Measurements from ENCODE around the gene VPS52. TPM values are rescaled to one million over a fixed set of nuclear protein-coding genes. Genes with fewer than 3 reads are reported as not detected.

VPS52 gene
- total RNA-seq, 1 experiment from 2014 or later: 58.2 TPM

DNA sequence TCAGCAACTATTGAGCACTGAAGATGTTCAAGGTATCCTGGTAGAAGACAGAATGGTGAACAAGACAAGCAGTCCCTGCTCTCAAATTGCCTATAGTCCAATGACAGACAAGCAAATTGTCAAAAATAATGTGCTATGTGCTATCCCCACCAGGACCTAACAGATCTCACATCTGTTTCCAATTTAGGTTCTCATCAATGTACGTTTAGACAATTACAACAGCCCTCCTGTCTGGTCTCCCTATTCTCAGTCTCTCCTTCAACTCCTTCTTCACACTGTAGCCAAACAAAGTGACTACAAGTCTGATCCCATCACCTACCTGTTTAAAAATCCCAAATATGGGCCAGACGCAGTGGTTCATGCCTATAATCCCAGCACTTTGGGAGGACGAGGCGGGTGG, 34.7 kb upstream of the VPS52 start:
- H3K27ac ChIP-seq (ENCODE audit: low read depth, low read length): no peak overlapping the region
- POLR2A ChIA-PET: no interaction called here
- H3K4me2 ChIP-seq (ENCODE audit: low read length): no peak overlapping the region
- intact Hi-C loops (cut with micrococcal nuclease): no loop called here
- peaks cover 10% of the 10 kb centered on the region; the same call in 1 of the 2 replicates for H3K79me2 ChIP-seq (ENCODE audit: insufficient read depth, low read length)
- no TSS peak for BruUV-seq (replicated peaks)
- ATAC-seq (no peak), DNase-seq (ENCODE audit: low read depth, low spot score) (no peak)
- H4K20me1 ChIP-seq (ENCODE audit: insufficient read depth): no peaks in the 10 kb centered on the region
- RAD21 ChIA-PET (ENCODE audit: low non-redundant PET in 1 of 2, low total read pairs in 2 of 2, uncharacterized antibody in 2 of 2, unreplicated experiment in 2 of 2): no interaction called here
- H3K27me3 ChIP-seq (ENCODE audit: insufficient read depth, low read length): no peaks in the 10 kb centered on the region
- no peaks in the 10 kb centered on the region for H3K9me2 ChIP-seq (ENCODE audit: insufficient read depth)
- H3K4me1 ChIP-seq (ENCODE audit: control insufficient read depth in 1 of 2, insufficient read depth in 2 of 2, low read length in 2 of 2): no peaks in the 10 kb centered on the region
- no peak overlapping the region for H2AFZ ChIP-seq (ENCODE audit: low read depth, low read length, poor library complexity, severe bottlenecking)
- no peak for TF ChIP-seq TCF7L2 (IDR thresholded peaks at IDR 0.05; ENCODE audit: borderline replicate concordance, extremely low read depth, insufficient read depth, insufficient read length)
- TF ChIP-seq JUND (IDR thresholded peaks at IDR 0.05): no peak
- TF ChIP-seq, protein P1, sequence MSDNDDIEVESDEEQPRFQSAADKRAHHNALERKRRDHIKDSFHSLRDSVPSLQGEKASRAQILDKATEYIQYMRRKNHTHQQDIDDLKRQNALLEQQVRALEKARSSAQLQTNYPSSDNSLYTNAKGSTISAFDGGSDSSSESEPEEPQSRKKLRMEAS (IDR thresholded peaks at IDR 0.05): no peak
- no peak for TF ChIP-seq CBX3 (IDR thresholded peaks at IDR 0.05; ENCODE audit: low read depth)
- TF ChIP-seq RAD21 (IDR thresholded peaks at IDR 0.05; ENCODE audit: low read depth): no peak
- no peak for TF ChIP-seq POLR2AphosphoS5 (IDR thresholded peaks at IDR 0.05; ENCODE audit: low read depth, low read length)
- TF ChIP-seq SRF (IDR thresholded peaks at IDR 0.05; ENCODE audit: low read depth): no peak
- TF ChIP-seq EGR1 (IDR thresholded peaks at IDR 0.05; ENCODE audit: low read depth): no peak
- TF ChIP-seq FOSL1 (IDR thresholded peaks at IDR 0.05; ENCODE audit: low read depth): no peak
- TF ChIP-seq ZNF274 (IDR thresholded peaks at IDR 0.05; ENCODE audit: low read depth, low read length): no peak
- TF ChIP-seq CEBPB (IDR thresholded peaks at IDR 0.05; ENCODE audit: low read depth): no peak
- TF ChIP-seq EZH2phosphoT487 (IDR thresholded peaks at IDR 0.05; ENCODE audit: borderline replicate concordance): no peak
- no peak for TF ChIP-seq SP1 (IDR thresholded peaks at IDR 0.05; ENCODE audit: low read depth)
- TF ChIP-seq, protein P2, sequence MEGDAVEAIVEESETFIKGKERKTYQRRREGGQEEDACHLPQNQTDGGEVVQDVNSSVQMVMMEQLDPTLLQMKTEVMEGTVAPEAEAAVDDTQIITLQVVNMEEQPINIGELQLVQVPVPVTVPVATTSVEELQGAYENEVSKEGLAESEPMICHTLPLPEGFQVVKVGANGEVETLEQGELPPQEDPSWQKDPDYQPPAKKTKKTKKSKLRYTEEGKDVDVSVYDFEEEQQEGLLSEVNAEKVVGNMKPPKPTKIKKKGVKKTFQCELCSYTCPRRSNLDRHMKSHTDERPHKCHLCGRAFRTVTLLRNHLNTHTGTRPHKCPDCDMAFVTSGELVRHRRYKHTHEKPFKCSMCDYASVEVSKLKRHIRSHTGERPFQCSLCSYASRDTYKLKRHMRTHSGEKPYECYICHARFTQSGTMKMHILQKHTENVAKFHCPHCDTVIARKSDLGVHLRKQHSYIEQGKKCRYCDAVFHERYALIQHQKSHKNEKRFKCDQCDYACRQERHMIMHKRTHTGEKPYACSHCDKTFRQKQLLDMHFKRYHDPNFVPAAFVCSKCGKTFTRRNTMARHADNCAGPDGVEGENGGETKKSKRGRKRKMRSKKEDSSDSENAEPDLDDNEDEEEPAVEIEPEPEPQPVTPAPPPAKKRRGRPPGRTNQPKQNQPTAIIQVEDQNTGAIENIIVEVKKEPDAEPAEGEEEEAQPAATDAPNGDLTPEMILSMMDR (IDR thresholded peaks at IDR 0.05 in 2 of 3, conservative IDR thresholded peaks at IDR 0.05 in 1 of 3; ENCODE audit: borderline replicate concordance in 1 of 3, insufficient read depth in 1 of 3, low read depth in 2 of 3, low read length in 2 of 3): no peak
- TF ChIP-seq, protein P3, sequence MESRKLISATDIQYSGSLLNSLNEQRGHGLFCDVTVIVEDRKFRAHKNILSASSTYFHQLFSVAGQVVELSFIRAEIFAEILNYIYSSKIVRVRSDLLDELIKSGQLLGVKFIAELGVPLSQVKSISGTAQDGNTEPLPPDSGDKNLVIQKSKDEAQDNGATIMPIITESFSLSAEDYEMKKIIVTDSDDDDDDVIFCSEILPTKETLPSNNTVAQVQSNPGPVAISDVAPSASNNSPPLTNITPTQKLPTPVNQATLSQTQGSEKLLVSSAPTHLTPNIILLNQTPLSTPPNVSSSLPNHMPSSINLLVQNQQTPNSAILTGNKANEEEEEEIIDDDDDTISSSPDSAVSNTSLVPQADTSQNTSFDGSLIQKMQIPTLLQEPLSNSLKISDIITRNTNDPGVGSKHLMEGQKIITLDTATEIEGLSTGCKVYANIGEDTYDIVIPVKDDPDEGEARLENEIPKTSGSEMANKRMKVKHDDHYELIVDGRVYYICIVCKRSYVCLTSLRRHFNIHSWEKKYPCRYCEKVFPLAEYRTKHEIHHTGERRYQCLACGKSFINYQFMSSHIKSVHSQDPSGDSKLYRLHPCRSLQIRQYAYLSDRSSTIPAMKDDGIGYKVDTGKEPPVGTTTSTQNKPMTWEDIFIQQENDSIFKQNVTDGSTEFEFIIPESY (IDR thresholded peaks at IDR 0.05; ENCODE audit: extremely low read depth, insufficient replicate concordance, low read length): no peak
- no peak overlapping the region for H3K9ac ChIP-seq (ENCODE audit: low read length)
- no peaks in the 10 kb centered on the region for H3K9me3 ChIP-seq (ENCODE audit: control insufficient read depth in 1 of 2, insufficient read depth in 1 of 2, low read depth in 1 of 2, low read length in 2 of 2)
- peaks cover 9 to 11% of the 10 kb centered on the region in 2 experiments; a peak in 3 of 4 replicates for H3K36me3 ChIP-seq (ENCODE audit: control insufficient read depth in 1 of 2, insufficient read depth in 2 of 2, low read length in 2 of 2)
- H3K4me3 ChIP-seq (replicated peaks in 1 of 2; ENCODE audit: low read depth in 1 of 2, low read length in 2 of 2): no peak overlapping the region
- CTCF ChIA-PET: no interaction called here

Data from HCT116 (cell line).